Right atrium auricular region (tissue), 2 donors: ENCODE results near the gene CDC25B. TPM values are rescaled to one million over a fixed set of nuclear protein-coding genes. Genes with fewer than 3 reads are reported as not detected.

ENCODE experiments used
- DNase-seq: peaks from one replicate; pipeline ENCODE4 v3.0.0-alpha.2; 2019; ENCODE audit warnings: low spot score
- H3K27ac ChIP-seq, 2 donors: fragments of 200-600 bp; sonication (generic); 1 replicate in 1 of 2; 2 replicates in 1 of 2; pipeline ENCODE4 v1.5.1; 2016 to 2019
- H3K27me3 ChIP-seq, 2 donors: fragments of 200-600 bp; sonication (generic); one replicate each; pipeline versions ENCODE4 v1.5.1 to v1.6.0; 2017 to 2019
- H3K36me3 ChIP-seq: fragments of 200-600 bp; sonication (generic); one replicate; pipeline ENCODE4 v1.5.1; 2016
- H3K4me1 ChIP-seq, 2 donors: fragments of 200-600 bp; sonication (generic); one replicate each; pipeline versions ENCODE4 v1.5.1 to v1.6.0; 2017 to 2019
- H3K4me3 ChIP-seq, 2 donors: fragments of 200-600 bp; sonication (generic); 1 replicate in 1 of 2; 2 replicates in 1 of 2; pipeline ENCODE4 v1.5.1; 2017 to 2019; ENCODE audit warnings: mild to moderate bottlenecking in 1 of 2, moderate library complexity in 1 of 2
- H3K9me3 ChIP-seq, 2 donors: fragments of 200-600 bp; sonication (generic); one replicate each; pipeline ENCODE4 v1.5.1; 2019
- CTCF ChIP-seq, 2 donors: fragments of 200-600 bp; sonication (generic); IDR thresholded peaks; one replicate each; pipeline ENCODE4 v1.5.1; 2019; ENCODE audit warnings: antibody characterized with exemption in 2 of 2
- total RNA-seq, 2 donors: library from RNA; depleted of rRNA; stranded (reverse); fragments of >200 nt; gene quantifications; one replicate each; pipeline ENCODE4 v1.1.0, GENCODE V29; 2016

The CDC25B gene
- total RNA-seq, 2 donors from 2014 or later, result 10.4 to 11.4 TPM

DNA sequence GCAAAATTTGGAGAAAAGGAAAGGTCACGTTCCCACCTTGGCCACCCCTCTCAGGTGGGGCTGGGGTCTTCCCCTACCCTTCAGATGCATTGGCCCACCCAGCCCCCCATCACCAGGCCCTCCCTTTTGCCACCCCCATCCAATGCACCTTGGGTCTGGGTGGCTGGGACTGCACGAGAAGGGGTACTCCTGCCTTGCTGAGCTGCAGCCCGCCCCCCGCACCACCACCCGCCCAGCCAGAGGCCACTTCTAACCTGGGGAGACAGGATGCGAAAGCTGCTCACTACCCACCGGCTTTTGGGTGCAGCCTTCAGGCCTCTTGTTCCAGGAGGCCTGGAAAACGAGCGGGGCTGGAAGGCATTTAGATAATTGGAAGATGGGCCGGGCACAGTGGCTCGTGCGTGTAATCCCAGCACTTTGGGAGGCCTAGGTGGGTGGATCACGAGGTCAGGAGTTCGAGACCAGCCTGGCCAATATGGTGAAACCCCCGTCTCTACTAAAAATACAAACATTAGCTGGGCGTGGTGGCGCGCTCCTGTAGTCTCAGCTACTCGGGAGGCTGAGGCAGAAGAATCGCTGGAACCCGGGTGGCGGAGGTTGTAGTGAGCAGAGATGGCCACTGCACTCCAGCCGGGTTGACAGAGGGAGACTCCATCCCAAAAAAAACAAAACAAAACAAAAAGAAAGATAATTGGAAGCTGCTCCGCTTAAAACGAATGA, 1.2 kb upstream of the CDC25B start:
- no peaks in the 10 kb centered on the region for H3K27me3 ChIP-seq
- H3K36me3 ChIP-seq, result no peaks in the 10 kb centered on the region
- H3K27ac ChIP-seq, result peak overlapping the region; percentile 98 to 99
- no peak for DNase-seq
- peak overlapping the region; percentile 73 to 81 for H3K4me3 ChIP-seq
- TF ChIP-seq CTCF (IDR thresholded peaks at IDR 0.05), result no peak
- peaks cover 0 to 40% of the 10 kb centered on the region in 2 donors for H3K4me1 ChIP-seq
- H3K9me3 ChIP-seq, result no peaks in the 10 kb centered on the region

DNA sequence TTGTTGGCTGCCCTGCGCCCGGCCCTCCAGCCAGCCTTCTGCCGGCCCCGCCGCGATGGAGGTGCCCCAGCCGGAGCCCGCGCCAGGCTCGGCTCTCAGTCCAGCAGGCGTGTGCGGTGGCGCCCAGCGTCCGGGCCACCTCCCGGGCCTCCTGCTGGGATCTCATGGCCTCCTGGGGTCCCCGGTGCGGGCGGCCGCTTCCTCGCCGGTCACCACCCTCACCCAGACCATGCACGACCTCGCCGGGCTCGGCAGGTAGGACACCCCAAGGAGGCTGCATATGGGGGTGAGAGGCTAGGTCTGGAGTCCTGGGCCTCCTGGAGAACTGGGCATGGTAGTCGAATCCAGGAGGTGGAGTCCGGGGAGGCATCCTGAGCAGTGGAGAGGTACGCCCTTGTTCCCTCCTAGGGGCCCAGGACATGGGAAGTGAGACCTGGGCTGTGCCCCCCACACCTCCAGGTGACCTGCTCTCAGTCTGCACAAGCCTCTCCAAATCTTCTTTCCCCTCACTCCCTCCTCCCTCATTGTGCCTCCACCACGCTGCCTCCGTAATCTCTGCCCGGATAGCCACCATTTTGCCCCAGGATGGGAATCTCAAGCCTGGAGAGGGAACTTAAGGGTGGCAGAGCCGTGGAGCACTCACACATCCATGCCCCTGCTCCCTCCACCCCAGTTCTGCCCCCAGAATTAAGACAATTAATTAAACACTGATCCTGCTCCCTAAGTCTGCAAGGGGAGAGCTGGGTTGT, 541 bp downstream of the CDC25B start:
- Histone ChIP-seq H3K27me3 (no peaks in the 10 kb centered on the region), H3K27ac (peak overlapping the region; percentile 98 to 99), H3K4me1 (peaks cover 0 to 40% of the 10 kb centered on the region in 2 donors), H3K9me3 (no peaks in the 10 kb centered on the region), H3K36me3 (peaks cover 10% of the 10 kb centered on the region), H3K4me3 (peak overlapping the region; percentile 73 to 81)
- DNase-seq, result no peak
- TF ChIP-seq CTCF (IDR thresholded peaks at IDR 0.05), result no peak

GRCh38 chr20:3797226-3797545, 1.1 kb downstream of the CDC25B start:
- no peak for TF ChIP-seq CTCF (IDR thresholded peaks at IDR 0.05)
- Histone ChIP-seq H3K36me3 (peaks cover 16% of the 10 kb centered on the region), H3K27me3 (no peaks in the 10 kb centered on the region), H3K27ac (no peak overlapping the region), H3K4me3 (peak overlapping the region in 1 of 2 donors; percentile 73), H3K9me3 (no peaks in the 10 kb centered on the region), H3K4me1 (peaks cover 0 to 40% of the 10 kb centered on the region in 2 donors)
- no peak for DNase-seq

- Histone ChIP-seq H3K4me1 (peaks cover 0 to 40% of the 10 kb centered on the region in 2 donors), H3K27ac (no peak overlapping the region), H3K9me3 (no peaks in the 10 kb centered on the region), H3K4me3 (peak overlapping the region in 1 of 2 donors; percentile 73), H3K27me3 (no peaks in the 10 kb centered on the region), H3K36me3 (peaks cover 20% of the 10 kb centered on the region)
- no peak for TF ChIP-seq CTCF (IDR thresholded peaks at IDR 0.05)
- DNase-seq, result no peak
These were observed 1.7 kb downstream of the CDC25B start for GRCh38 chr20:3797592-3798372.

DNA sequence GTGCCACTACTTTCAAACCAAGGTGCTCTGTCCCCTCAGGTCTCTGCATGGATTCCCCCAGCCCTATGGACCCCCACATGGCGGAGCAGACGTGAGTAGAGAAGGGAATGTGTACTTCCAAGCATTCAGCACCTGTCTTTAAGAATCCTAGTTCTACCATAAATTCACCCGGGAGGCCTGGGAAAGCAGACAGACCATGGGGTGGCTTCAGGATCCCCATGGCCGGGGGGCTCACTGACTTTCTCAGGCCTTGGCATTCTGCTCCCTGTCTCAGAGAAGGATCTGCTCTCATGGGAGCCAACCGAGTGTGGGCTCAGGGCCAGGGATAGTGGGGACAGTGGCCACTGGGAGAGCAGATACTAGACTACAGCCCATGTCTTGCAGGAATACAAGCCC, 2.3 kb downstream of the CDC25B start:
- no peak for TF ChIP-seq CTCF (IDR thresholded peaks at IDR 0.05)
- no peak for DNase-seq
- peaks cover 0 to 40% of the 10 kb centered on the region in 2 donors for H3K4me1 ChIP-seq
- H3K4me3 ChIP-seq, result no peak overlapping the region
- no peaks in the 10 kb centered on the region for H3K27me3 ChIP-seq
- peaks cover 26% of the 10 kb centered on the region for H3K36me3 ChIP-seq
- no peaks in the 10 kb centered on the region for H3K9me3 ChIP-seq
- H3K27ac ChIP-seq, result no peak overlapping the region
